GM12872 (cell line): Measurements from ENCODE around the gene PIK3C2G.

Source experiments
- CTCF ChIP-seq: IDR thresholded peaks from 3 replicates; pipeline ENCODE4 v1.5.1; 2011; ENCODE audit warnings: low read depth, mild to moderate bottlenecking, low read length, moderate library complexity; ENCODE audit not compliant: insufficient read depth

Gene PIK3C2G

GRCh38 chr12:18281941-18282340 lies 20.6 kb downstream of the PIK3C2G start:
- TF ChIP-seq CTCF, result no peak

DNA sequence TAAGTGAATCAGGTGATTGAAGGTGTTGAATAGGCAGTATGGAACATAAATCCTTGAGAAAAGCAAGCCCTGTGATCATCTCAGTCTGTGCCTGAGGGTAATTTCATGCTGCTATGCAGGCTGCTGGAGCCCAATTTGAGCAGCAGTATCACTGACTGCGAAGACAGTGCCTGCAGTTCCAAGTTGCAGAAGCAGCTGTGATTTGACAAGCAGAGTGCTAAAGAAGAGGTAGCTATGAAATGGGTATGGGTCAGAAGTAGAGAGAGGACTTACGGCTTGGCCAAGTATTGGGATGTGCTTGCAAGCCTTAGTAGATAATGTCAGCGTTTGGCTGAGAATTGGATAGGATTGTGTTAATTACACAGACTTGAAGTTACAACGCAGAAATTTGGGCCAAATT lies 22.5 kb downstream of the PIK3C2G start:
- no peak for TF ChIP-seq CTCF

GRCh38 chr12:18284386-18284785 lies 23.1 kb downstream of the PIK3C2G start:
- no peak for TF ChIP-seq CTCF

DNA sequence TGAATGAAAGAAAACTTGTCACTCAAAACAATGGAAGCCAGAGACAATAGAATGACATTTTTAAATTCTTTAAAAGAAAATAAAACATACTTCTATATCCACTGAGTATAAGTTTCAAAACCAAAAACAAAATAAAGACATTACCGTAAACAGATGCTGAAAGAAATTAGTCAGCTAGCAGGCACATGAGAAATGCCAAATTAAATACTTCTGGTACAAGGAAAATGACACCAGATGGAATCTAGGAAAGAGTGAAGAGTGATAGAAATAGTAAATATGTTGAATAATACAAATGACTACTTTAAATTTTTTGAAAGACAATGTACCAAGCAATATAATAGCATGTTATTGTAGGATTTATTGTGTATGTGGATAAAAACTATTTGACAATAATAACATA lies 23.8 kb downstream of the PIK3C2G start:
- TF ChIP-seq CTCF, result no peak

- TF ChIP-seq CTCF, result no peak
Measured at GRCh38 chr12:18290386-18290785, 29.1 kb downstream of the PIK3C2G start.

DNA sequence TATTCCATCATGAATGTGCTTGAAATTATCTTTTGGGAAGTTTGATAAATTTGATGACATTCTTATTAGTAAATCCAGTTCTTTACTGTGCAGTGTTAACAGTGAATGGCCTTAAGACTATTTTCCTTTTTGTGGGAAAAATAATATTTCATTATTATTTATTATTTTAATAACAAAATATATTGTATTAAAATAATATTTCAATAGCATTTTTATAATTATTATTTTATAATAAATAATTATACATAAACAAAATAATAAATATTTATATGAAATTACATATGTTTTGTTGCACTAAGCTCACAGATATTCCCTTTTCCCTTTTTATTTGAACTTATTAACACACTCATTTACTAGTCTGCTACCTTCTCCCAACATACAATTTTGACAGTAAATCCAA lies 33.6 kb downstream of the PIK3C2G start:
- no peak for TF ChIP-seq CTCF

DNA sequence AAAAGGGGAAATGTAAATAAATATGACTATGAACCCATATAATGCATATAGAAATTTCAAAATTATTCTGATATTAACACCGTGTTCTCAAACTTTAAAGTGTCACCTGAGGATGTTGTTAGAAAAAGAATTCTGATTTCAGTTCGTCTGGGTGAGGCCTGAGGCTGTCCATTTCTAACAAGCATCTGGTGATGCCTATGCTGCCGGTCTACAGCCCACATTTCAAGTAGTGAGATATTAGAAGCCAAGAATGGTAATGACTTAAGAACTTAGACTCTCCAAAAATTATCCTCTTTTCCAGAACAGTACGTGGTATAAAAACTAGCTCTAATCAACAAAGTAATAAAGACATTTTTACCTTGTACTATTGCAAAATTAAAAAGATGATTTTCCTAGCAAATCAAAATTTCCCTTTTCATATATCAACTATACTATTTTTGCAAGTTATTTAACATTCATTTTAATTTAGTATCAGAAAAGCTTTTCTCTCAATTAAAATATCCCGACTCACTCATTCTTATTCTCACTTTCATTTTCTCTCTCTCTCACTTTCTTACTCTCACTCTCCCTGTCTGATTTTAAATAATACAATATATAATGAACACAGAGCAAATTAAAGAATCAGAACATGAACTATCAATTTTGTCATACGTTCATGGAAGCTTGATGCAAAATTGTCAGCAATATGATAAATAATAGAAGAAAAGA lies 35.0 kb downstream of the PIK3C2G start:
- no peak for TF ChIP-seq CTCF
